K562 (cell line): ENCODE results near the gene TMEM205. TPM values are rescaled to one million over a fixed set of nuclear protein-coding genes. Genes with fewer than 3 reads are reported as not detected.

Experiments used
- ATAC-seq: fragments of 200-7000 bp; cut with Tn5 transposase; 3 replicates; pipeline ENCODE4 v1.9.1; 2020; ENCODE audit warnings: moderate library complexity
- BruUV-seq: library from RNA; stranded (reverse); fragments of 400-500 nt; replicated peaks from 2 replicates; lab custom pipeline; 2021; lab: Mats Ljungman, UMichigan
- CTCF ChIA-PET: fragments of 300-600 bp; formaldehyde crosslinking; extraction: SDS; loops from one replicate; lab custom pipeline; 2021; ENCODE audit warnings: low intra/inter-chr PET ratio; lab: Yijun Ruan, JAX
- POLR2A ChIA-PET: fragments of 300-600, 350-650 bp; sonication (Branson Sonifier 250); formaldehyde crosslinking; extraction: SDS; loops from one replicate; lab custom pipeline; 2021; ENCODE audit warnings: antibody characterized with exemption, inconsistent platforms; lab: Yijun Ruan, JAX
- DNase-seq, 4 experiments: peaks; one replicate each; pipeline versions ENCODE4 v3.0.0 to v3.0.0-alpha.2; 2011 to 2018; ENCODE audit warnings: low spot score in 3 of 4, mixed read lengths in 3 of 4; ENCODE audit errors: extremely low read depth in 1 of 4
- FAIRE-seq: peaks from 2 replicates; lab custom pipeline; 2011; peaks lifted over from hg19 to GRCh38; lab: Jason Lieb, UNC
- H2AFZ ChIP-seq: 2 replicates; pipeline ENCODE4 v1.6.0; 2011; ENCODE audit warnings: low read depth, low read length, control low read depth, inconsistent platforms
- H3K27ac ChIP-seq: fragments of 200-600 bp; 3 replicates; pipeline ENCODE4 v1.8.0; 2011; ENCODE audit warnings: low read depth, mild to moderate bottlenecking, control low read depth, inconsistent platforms, low read length, moderate library complexity, mixed read lengths; ENCODE audit errors: extremely low read depth
- H3K27me3 ChIP-seq, 2 experiments: fragments of 300-600 bp in 1 of 2; 2 replicates in 1 of 2; 3 replicates in 1 of 2; pipeline versions ENCODE4 v1.6.0 to v1.8.0; 2011; ENCODE audit warnings: inconsistent platforms in 2 of 2, low read length in 2 of 2, mild to moderate bottlenecking in 1 of 2, mixed read lengths in 1 of 2, moderate library complexity in 1 of 2; ENCODE audit not compliant: control insufficient read depth in 2 of 2, insufficient read depth in 2 of 2
- H3K36me3 ChIP-seq: fragments of 300-600 bp; 3 replicates; pipeline ENCODE4 v1.8.0; 2011; ENCODE audit warnings: mild to moderate bottlenecking, low read length, inconsistent platforms; ENCODE audit not compliant: control insufficient read depth, insufficient read depth
- H3K4me1 ChIP-seq, 2 experiments: fragments of 200-600 bp in 1 of 2; replicated peaks in 1 of 2; 2 replicates in 1 of 2; 3 replicates in 1 of 2; pipeline versions ENCODE4 v1.5.1 to v1.8.0; 2011; ENCODE audit warnings: inconsistent platforms in 2 of 2, low read length in 2 of 2, mild to moderate bottlenecking in 1 of 2, mixed read lengths in 1 of 2, moderate library complexity in 1 of 2; ENCODE audit not compliant: control insufficient read depth in 2 of 2, insufficient read depth in 2 of 2
- H3K4me2 ChIP-seq: 2 replicates; pipeline ENCODE4 v1.6.1; 2011; ENCODE audit warnings: low read length, control low read depth, inconsistent platforms, mixed read lengths; ENCODE audit not compliant: insufficient read depth
- H3K4me3 ChIP-seq: fragments of 200-600 bp; sonication (generic), shearing (Covaris generic); 2 replicates; pipeline ENCODE4 v1.5.1; 2016; ENCODE audit warnings: control low read depth, inconsistent platforms
- H3K79me2 ChIP-seq: fragments of 200-600 bp; 3 replicates; pipeline ENCODE4 v1.8.0; 2011; ENCODE audit warnings: low read length, inconsistent platforms; ENCODE audit not compliant: control insufficient read depth, insufficient read depth
- H3K9ac ChIP-seq, 2 experiments: 2 replicates each; pipeline versions ENCODE4 v1.6.0 to v1.6.1; 2011; ENCODE audit warnings: low read depth in 2 of 2, low read length in 2 of 2, control low read depth in 1 of 2, inconsistent platforms in 1 of 2, mild to moderate bottlenecking in 1 of 2, mixed read lengths in 1 of 2; ENCODE audit not compliant: insufficient read depth in 1 of 2
- H3K9me1 ChIP-seq: one replicate; pipeline ENCODE4 v1.6.0; 2011; ENCODE audit warnings: inconsistent platforms, mild to moderate bottlenecking, low read length, moderate library complexity; ENCODE audit not compliant: control insufficient read depth, insufficient read depth
- H3K9me3 ChIP-seq: replicated peaks from 2 replicates; pipeline ENCODE4 v1.5.1; 2011; ENCODE audit warnings: low read depth, low read length, inconsistent platforms; ENCODE audit not compliant: control insufficient read depth, insufficient read depth
- H4K20me1 ChIP-seq: replicated peaks from 2 replicates; pipeline ENCODE4 v1.6.1; 2011; ENCODE audit warnings: low read length, inconsistent platforms, mixed read lengths; ENCODE audit not compliant: control insufficient read depth, insufficient read depth
- BCOR ChIP-seq: fragments of 450-650 bp; IDR thresholded peaks from 2 replicates; pipeline ENCODE4 v1.6.1; 2016
- MAX ChIP-seq: sonication (generic); formaldehyde crosslinking; IDR thresholded peaks from 2 replicates; pipeline ENCODE4 v1.9.0; 2022; ENCODE audit warnings: mild to moderate bottlenecking, missing genetic modification reagents
- RERE ChIP-seq: sonication (generic); formaldehyde crosslinking; IDR thresholded peaks from 2 replicates; pipeline ENCODE4 v1.8.0; 2023; ENCODE audit warnings: missing genetic modification reagents, mild to moderate bottlenecking, borderline replicate concordance
- ZFP36 ChIP-seq: fragments of 150-350 bp; IDR thresholded peaks from 2 replicates; pipeline ENCODE4 v1.6.1; 2018; ENCODE audit warnings: low read length, low read depth; ENCODE audit not compliant: partially characterized antibody
- WGBS: fragments of 100-300 bp; shearing (Covaris generic); methylation state at CpG from one replicate; pipeline ENCODE4 v1.1.6; 2016; ENCODE audit warnings: low coverage, mixed read lengths; ENCODE audit not compliant: insufficient coverage; ENCODE audit errors: missing lambda C conversion rate; 5-methylcytosine and 5-hydroxymethylcytosine counted together
- in situ Hi-C: fragments of 300-500 bp; cut with MboI; formaldehyde crosslinking; loops from 4 replicates; pipeline ENCODE4 v1.15.0; 2018; ENCODE audit warnings: inconsistent platforms, mixed read lengths
- intact Hi-C: fragments of 100-400 bp; cut with micrococcal nuclease; formaldehyde crosslinking; loops from 2 replicates; pipeline ENCODE4 v1.14.2; 2022
- polyA plus RNA-seq, 8 experiments: library from polyadenylated mRNA; depleted of rRNA in 4 of 8; stranded (reverse) in 5 of 8; unstranded in 3 of 8; fragments of >200 nt; fragmentation: Nextera tagmentation in 2 of 8; fragmentation: Illumina TruSeq in 1 of 8; extraction: Ambion mirVana in 2 of 8; extraction: Trizol in 1 of 8; gene quantifications; 2 replicates each; pipeline versions ENCODE4 v1.2.1 to v1.2.3, GENCODE V29; 2011 to 2014; ENCODE audit warnings: inconsistent platforms in 1 of 8, missing spikeins in 1 of 8
- total RNA-seq, 7 experiments: library from RNA; depleted of rRNA in 6 of 7; stranded (reverse); fragments of >200 nt in 6 of 7; fragmentation: Illumina TruSeq in 2 of 7; extraction: Trizol in 2 of 7; gene quantifications; 2 replicates each; pipeline versions ENCODE4 v1.2.1 to v1.2.3, GENCODE V29; 2011 to 2021; ENCODE audit warnings: low replicate concordance in 1 of 7

The TMEM205 gene
- total and polyA plus RNA-seq, 9 of the 15 experiments (the other 6 are each of a cell fraction or from before 2014, with no cell fraction given): 21.3 to 81.5 (median 44.1) TPM

DNA sequence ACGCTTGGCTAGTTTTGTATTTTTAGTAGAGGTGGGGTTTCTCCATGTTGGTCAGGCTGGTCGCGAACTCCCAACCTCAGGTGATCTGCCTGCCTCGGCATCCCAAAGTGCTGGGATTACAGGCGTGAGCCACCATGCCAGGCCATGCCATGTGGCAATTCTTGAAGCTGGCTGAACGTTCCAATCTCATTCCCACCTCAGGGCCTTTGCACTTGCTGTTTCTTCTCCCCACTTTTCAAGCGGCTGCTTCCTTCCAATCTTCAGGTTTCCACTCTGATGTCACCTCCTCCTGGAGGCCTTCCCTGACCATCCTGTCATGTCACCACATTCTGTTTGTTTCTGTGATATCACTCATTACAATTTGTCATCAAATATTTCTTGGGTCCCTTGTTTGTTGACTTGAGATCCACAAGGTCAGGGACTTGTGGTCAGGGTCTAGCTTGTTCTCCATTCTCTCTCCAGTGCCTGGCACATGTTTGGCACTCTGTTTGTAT lies 33.8 kb upstream of the TMEM205 start:
- Histone ChIP-seq H2AFZ (no peak overlapping the region), H4K20me1 (no peaks in the 10 kb centered on the region; the same call in 1 of the 2 replicates), H3K4me3 (no peak overlapping the region), H3K9me1 (peaks cover 3% of the 10 kb centered on the region), H3K27me3 (no peaks in the 10 kb centered on the region), H3K9me3 (no peaks in the 10 kb centered on the region), H3K4me2 (no peak overlapping the region), H3K36me3 (peaks cover 44% of the 10 kb centered on the region), H3K4me1 (peaks cover 22 to 62% of the 10 kb centered on the region in 2 experiments), H3K79me2 (peaks cover 25% of the 10 kb centered on the region; the same call in 2 of the 3 replicates), H3K9ac (no peak overlapping the region), H3K27ac (no peak overlapping the region)
- FAIRE-seq: no peak
- WGBS: 75% methylated on average over 7 of the region's 7 CpGs
- ChIA-PET POLR2A (interaction anchor here (0.5 kb wide), 1 partner anchor 444 kb away, joined by 3 read pairs; no protein-coding TSS in a partner anchor), CTCF (no interaction called here)
- in situ Hi-C loops: loop anchor here (5.0 kb wide), 1 partner anchor 83 kb away; the partner anchor contains the start of gene TSPAN16
- 0 out of 2 replicates have a peak, but pooled peaks have one; percentile 17 for TF ChIP-seq MAX
- peak; percentile 61; the same call in 1 of the 2 replicates for TF ChIP-seq BCOR
- no peak for TF ChIP-seq RERE (CRISPR knock-in tag)
- peak; percentile 88 for TF ChIP-seq ZFP36
- intact Hi-C loops: loop anchor here (5.0 kb wide), 2 partner anchors 88 to 102 kb away; partner anchors contain the start of gene ELAVL3
- BruUV-seq: no TSS peak
- no peak for DNase-seq
- no peak for ATAC-seq
